NCI-H2107 treated with DMSO at 0.1 percent for 48 hours (cell line): ENCODE results near the gene POLQ.
"Not testable (repeated sequence)": the region's sequence is repeated elsewhere in the genome, so short reads cannot be mapped to it uniquely, and the experiment has no call there.

ENCODE experiments used
- DNase-seq: peaks from one replicate; lab custom pipeline; 2025; ENCODE audit not compliant: unreplicated experiment; lab: John Stamatoyannopoulos, UW

Gene POLQ

DNA sequence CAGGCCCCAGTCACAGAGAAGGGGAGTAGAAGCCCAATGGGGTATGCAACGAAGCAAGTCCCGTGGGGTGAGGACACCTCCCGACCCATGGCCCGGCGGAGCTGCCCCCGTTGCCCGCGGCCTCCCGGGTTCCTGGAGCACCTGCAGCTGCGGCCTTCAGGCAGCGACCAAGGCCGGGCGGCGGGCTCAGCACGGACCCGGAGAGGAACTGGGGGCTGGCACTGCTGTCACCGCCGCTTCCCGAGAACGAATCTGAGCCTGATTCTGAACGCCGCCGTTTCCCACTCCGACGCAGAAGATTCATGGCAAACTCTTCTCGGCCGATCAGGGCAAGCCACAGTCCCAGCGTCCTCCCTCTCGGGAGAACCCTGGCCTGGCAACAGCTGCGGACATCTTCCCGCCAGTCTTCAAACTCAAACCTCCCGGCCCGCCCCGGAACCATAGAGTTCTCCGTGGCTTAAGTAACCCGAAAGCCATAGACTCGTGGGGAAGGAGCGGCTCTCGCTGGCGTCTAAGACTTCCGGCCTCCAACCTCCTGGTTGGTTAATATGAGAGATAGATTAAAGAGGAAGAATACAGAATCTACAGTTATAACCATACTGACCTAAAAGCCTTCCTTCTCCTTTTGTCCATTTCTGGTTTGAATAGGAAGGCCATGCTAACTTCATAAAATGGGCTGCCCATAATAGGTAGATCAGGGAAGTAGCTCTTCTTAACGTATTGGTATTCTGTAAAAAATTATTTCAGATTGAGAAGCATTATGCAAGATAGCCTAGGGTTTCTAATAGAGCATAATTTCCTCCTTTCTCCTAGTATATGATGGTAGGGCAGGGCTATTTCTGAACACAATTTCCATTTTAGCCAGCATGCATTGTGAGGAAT lies at the start of gene POLQ:
TSS of gene POLQ (minus strand) at position 415 of the 882 bp plus-strand sequence. CDS start at position 304, 111 bp downstream.
- peak; percentile 95 for DNase-seq

DNA sequence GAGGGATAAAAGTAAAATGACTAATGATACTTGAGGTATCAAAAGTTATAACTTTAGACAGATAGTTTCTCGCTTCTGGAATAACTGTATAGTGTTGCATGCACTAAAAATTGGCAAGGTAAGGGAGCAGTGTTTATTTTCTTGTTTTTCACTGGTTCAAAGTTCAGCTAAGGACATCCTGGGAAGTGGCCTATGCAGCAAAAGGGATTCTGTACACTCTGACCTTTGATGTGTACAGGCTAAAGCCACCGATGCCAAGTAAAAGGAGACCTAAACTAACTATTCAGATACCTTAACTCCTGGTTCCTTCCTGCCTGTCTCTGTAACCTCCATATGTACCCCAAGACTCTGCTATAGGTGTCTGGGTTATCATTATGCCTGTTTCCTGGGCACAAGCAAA lies 49.1 kb upstream of the POLQ start:
- no peak for DNase-seq

DNA sequence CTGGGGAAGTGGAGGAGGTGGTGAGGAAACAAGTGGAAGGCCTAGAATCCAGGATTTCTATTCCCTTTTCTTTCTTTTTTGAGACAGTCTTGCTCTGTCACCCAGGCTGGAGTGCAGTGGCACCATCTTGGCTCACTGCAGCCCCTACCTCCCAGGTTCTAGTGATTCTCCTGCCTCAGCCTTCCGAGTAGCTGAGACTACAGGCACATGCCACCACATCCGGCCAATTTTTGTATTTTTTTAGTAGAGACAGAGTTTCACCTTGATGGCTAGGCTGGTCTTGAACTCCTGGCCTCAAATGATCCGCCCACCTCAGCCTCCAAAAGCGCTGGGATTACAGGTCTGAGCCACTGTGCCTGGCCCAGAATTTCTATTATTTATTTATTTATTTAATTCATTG lies 48.0 kb upstream of the POLQ start:
- DNase-seq: not testable (repeated sequence)

DNA sequence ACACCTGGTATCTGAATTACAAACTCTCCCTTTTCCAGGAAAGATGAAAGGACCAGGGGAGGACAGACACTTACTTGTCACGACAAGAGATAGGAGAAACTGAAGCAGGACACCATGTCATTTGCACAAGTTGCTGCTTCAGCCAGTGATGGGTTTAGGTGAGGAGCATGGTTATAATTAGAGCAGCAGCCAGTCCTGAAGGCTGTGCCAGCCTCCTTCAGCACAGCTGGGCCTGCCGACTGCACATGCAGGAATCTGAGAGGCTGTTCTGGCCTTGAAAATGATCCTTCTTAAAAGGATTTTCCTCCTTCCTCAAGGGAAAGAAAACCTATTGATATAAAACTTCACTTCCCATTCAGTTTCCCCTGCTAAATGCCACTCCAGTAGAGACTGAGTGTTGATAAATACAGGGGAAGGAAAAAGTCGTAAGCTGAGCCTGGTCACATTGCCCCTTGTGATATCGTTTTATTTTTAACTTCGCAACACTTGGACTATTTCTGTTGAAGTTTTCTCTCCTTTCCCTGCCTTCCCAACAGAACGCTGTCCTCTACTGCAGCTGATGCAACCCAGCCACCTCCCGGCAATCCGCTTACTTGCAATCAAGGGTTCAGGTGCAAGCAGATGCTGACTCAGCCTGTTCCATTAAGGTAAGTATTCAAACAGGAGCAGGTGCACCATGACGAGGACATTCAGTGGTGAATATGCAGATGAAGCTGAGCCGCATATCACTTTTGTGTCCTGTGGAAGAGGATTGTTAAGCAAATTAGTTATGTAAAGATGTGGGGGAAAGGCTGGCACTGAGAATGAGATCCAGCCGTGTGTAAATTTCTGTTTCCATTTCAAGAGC lies 47.3 kb upstream of the POLQ start, which contains the start of gene FBXO40:
TSS of gene FBXO40 (plus strand) at position 524 of the 847 bp plus-strand sequence. CDS start 27,197 bp downstream, outside the sequence.
- DNase-seq: peak; percentile 94

DNA sequence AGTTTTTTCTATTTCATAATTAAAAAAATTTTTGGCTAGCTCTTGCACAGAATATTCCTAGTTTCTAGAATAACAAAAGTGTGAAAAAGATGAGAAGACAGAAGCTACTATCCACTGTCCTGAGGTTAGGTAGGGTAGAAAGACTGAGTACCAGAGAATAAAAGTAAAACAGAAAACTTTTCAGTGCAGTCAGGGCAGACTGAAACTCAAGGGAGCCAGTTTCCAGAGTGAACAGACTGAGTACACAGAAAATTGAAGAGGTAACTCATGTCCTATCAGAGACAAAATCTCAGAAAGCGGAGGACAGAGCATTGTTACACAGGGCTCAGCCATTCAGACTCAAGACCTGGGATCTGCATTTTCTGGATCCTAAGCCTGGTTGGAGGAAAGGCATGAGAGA lies 38.6 kb upstream of the POLQ start:
- DNase-seq: no peak

DNA sequence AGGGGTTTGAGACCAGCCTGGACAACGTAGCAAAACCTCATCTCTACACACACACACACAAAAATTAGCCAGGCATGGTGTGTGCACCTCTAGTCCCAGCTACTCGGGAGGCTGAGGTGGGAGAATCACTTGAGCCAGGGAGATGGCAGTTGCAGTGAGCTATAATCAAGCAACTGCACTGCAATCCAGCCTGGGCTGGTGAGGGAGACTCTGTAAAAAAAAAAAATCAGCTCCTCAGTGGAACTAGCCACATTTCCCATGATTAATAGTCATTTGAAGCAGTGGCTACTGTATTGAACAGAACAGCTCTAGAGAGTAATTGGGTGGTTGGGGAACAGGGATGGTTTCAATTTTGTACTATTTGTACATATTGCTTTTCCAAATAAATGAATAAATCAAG lies 35.9 kb upstream of the POLQ start:
- no peak for DNase-seq

DNA sequence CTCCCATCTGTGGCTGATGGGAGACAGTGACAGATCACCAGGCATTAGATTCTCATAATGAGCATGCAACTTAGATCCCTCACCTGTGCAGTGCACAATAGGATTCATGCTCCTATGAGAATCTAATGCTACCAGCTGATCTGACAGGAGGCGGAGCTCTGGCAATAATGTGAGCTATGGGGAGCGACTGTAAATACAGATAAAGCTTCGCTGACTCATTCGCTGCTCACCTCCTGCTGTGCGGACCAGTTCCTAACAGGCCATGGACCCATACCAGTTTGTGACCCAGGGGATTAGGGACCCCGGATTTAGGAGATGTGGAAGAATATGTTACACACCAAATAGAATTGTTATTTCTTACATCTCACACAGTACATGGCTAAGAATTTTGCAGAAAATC lies 28.7 kb upstream of the POLQ start:
- DNase-seq: no peak

DNA sequence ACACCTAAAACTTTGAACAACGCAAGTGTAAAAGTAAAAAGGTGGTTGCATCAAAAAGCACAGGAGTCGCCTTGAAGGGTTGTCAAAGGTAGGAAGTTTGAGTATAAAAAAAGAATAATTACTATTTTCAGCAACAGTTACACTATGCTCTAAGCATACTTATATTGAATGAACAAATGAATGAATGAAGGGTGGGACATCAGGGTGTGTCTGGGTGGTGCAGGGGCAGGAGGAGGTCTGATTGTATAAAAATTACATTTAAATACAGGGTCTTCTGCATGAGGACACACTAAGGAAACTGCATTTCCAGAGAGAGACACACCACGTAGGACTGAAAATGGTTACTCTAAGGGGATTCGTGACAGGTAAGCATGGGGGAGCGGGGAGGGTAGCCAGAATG lies 21.9 kb upstream of the POLQ start, which contains the start of gene ARGFX:
TSS of gene ARGFX (plus strand) at position 301 of the 400 bp plus-strand sequence. CDS start 2,765 bp downstream, outside the sequence.
- no peak for DNase-seq

DNA sequence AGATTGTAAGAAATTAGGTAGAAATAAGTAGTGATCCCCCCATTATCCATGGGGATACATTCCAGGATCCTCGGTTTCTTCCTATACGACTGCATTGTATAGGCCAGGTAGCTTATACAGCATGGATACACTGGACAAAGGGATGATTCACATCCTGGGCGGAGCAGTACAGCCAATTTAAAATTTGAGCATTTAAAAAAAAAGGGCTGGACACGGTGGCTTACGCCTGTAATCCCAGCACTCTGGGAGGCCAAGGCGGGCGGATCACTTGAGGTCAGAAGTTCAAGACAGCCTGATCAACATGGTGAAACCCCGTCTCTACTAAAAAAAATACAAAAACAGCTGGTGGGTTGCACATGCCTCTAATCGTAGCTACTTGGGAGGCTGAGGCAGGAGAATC lies 21.0 kb upstream of the POLQ start:
- DNase-seq: no peak

DNA sequence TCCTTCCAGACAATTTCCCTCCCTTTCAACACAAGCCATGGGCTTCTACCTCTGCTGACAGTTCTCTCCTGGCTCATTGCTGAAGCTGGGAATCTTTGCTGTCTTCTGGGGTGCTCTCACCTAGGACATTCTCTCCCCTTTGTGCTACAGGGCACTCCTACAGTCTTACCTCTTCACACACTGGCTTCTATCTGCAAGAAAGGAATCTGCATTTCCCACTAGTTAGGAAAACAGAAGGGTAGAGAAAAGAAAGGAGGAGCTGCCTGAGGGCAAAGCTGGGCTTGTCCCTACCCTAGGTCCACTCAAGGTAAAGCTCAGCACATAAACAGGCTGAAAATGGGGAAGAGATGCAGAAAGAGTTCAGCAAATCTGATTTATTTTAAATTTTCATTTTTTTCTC lies 16.4 kb upstream of the POLQ start:
- no peak for DNase-seq

DNA sequence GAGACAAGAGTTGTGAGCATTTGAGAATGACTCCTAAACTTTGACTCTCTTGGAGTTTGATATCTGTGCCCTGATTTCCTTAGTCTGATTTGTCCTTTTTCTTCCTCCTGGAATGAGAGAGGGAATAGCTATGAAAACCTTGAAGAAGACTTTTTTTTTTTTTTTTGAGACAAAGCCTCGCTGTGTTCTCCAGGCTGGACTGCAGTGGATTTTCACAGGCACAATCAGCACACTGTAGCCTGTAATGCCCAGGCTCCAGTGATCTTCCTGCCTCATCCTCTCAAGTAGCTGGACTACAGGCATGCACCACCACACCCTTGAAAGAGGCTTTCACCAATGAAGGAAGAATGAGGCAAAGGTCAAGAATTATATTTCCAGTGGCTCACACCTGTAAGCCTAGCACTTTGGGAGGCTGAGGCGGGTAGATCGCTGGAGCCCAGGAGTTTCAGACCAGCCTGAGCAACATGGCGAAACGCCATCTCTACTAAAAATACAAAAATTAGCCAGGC lies 11.7 kb upstream of the POLQ start:
- no peak for DNase-seq

DNA sequence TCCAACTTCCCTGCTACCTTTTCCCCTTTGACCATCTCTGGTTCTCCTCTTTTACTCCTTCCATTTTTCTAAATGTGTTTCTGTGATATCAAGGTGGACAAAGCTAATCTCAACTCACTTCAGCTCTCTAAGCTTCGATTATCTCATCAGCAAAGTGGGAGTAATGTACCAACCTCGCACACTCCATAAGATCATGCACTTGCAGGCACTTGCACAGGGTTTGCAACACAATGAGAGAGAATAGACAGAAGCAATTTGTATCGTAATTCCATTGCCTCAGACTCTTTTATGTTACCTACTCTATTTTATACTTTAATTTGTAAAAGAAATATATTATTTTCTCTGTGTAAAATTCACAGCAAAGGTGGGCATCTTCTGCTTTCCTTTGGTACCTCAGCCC lies 7.0 kb upstream of the POLQ start:
- no peak for DNase-seq

DNA sequence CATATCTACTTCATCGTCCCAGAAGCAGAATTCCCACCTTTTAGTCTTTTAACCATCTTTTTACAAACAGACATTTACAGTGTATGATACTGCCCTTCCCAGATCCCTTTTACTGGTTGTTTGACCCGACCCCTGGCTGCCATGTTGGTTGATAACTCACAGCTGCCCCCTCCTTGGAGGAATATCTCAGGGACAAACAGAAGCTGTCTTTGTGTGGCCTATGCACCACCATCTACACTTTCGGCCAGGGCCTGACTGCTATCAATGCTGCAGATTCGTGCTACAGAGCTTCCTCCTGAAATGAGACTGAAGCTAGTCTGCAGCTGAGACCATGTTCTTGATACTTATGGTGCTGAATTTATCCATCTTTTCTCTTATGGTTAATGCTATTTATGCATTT lies 6.6 kb upstream of the POLQ start:
- DNase-seq: no peak

DNA sequence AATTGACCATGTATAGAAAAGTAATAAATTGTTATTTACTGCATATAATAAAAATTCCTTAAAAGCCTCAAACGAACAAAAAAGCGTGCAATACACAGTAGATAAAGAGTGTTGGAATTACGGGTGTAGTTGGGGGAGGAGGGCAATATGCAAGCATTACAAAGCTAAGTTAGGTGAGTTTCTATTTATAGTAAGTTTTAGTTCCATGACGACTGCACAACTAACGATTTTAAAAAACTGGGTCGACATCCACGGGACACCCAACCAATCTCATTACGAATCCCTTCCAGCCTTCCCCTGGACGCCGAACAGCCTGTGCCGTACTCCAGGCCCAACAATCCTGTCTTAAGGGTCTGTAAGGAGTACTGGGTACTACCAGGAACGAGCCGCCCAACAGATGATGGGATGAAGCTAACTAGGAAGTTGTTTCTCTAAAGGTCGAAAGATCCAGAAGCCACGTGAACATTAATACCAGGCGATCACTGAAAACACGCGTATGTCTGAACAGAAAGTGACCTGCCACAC lies 677 bp downstream of the POLQ start:
- DNase-seq: no peak

DNA sequence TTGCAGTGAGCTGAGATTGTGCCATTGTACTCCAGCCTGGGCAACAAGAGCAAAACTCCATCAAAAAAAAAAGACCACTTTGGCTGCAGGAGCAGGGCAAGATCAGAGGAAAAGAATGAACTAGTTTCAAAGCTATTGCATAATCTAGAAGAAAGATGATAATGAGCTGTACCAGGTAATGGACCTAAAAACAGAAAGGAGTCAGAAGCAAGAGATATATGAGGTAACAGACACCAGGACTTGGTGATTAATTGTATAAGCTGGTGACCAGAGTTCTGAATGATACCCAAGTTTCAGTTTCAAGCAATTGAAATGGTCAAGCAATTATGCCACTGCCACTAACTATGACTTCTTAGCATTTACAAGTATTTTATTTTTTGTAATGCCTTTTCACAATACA lies 2.9 kb downstream of the POLQ start:
- DNase-seq: no peak

DNA sequence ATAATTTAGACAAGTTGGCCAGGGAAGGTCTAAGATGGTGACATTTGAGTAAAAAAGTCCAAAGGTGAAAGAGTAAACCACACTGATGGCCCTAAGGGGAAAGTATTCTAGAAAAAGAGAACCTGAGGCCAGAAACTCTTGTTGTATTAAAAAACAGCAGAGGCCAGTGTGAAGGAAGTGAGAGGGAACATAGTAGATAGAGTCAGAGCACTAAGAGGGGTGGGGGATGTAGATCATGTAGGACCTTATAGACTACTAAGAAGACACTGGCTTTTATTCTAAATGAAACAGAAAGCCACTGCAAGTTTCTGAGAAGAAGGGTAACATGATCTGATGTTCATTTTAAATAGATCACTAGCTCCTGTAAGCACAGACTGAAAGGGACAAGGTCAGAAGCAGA lies 14.5 kb downstream of the POLQ start:
- DNase-seq: no peak

DNA sequence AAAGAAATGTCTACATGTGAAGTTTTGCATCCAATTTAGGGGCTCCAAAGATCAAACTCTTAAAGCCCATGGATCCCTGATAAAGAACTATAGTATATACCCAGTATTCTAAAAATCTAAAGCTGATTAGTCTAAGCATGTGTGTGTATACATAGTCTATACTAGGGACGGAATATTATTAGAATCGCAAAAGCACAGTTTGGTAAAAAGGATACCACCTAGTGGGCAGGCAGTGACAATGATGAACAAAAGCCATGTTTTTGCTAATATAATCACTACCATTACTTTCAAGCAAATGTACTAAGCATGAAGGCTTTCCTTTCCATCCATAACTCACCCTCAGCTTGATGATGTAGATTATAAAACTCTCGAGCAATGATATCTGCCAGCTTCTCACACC lies 16.5 kb downstream of the POLQ start:
- DNase-seq: no peak

DNA sequence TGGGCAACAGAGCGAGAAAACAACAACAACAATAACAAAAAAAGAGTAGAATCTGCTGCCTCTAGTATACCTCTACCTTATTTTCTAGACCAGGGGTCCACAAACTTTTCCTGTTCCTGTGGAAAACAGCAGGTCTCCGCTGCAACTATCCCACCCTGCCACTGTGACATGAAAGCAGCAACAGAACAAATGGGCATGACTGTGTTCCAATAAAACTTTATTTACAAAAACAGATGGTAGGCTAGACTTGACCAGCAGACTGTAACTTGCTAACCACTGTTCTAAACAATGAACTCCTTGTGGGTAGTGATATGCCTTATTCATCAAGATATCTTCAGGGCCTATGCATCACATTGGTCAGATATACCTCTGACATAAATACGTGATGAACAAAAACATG lies 25.3 kb downstream of the POLQ start:
- no peak for DNase-seq

DNA sequence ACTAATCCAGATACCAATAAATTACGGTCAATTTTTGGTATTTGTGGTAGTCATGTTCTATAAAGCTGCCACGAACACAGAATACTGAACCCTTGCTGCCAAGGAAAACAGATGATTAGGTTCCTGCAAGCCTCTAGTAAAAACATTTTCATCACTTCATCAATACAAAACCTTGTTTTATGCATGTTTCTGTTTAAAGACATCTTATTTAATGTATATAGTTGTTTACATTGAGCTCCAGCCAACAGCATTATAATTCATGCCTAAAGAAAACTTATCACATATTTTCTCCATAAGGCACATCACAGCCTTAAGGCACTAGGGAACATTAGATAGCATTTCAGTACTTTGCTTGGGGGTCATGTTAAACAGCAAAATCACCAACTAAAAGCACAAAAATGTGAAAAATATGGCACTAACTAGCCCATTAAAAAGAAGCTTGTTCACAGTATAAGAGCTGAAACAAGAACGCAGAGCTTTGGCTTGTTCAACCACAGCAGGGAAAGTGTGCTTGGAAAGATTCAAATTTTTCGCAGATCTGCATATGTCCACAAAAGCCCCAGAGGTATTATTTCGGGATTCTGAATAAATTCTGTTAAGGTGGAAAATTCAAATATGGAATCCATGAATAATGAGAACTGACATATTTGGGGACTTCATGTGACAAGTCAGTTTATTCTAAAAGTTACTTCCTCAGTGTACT lies 27.7 kb downstream of the POLQ start:
- DNase-seq: no peak

DNA sequence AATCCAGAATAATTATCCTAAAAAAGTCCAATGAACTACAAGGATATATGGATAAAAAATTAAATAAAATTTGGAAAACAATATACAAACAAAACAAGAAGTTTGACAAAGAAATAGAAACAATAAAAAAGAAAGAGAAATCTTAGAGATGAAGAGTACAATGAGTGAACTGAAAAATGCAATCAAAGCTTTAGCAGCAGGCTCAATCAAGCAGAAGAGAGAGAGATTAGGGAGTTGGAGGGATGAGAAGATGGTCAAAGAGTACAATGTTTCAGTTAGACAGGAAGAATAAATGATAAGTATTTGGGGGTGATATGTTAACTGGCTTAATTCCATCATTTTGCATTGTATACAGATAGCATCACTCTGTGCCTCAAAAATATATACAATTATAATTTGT lies 29.9 kb downstream of the POLQ start:
- no peak for DNase-seq

DNA sequence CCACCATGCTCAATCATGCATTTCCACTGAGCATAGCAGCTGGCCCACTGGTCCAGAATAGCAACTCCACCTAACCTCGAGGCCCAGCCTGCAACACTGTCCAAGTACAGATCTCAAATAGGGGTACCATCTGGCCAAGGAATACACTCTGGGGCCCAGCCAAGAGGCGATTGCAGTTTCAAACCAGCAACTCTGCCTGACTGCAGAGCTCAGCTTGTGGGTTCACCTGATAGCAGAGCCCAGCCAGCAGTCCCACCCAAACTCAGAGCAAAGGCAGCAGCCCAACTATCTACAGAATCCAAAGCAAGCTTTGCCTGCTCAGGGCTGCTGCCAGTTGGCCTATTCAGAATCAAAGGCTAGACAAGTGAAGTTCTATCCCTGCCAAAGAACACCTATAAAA lies 30.5 kb downstream of the POLQ start:
- DNase-seq: no peak
